Brain microvascular endothelial cell (primary cell): ENCODE results near the gene SAE1.
"Not testable (repeated sequence)": the region's sequence is repeated elsewhere in the genome, so short reads cannot be mapped to it uniquely, and the experiment has no call there.

ENCODE experiments used
- DNase-seq: peaks from one replicate; pipeline ENCODE4 v3.0.0-alpha.2; 2020
- H3K27ac ChIP-seq: fragments of 250-450 bp; sonication (Bioruptor Pico); 2 replicates; pipeline ENCODE4 v1.5.1; 2020; ENCODE audit warnings: mild to moderate bottlenecking, moderate library complexity
- H3K27me3 ChIP-seq: fragments of 250-450 bp; sonication (Bioruptor Pico); replicated peaks from 2 replicates; pipeline ENCODE4 v1.5.1; 2020; ENCODE audit warnings: mild to moderate bottlenecking
- H3K36me3 ChIP-seq: fragments of 250-450 bp; sonication (Bioruptor Pico); replicated peaks from 2 replicates; pipeline ENCODE4 v1.5.1; 2020; ENCODE audit warnings: mild to moderate bottlenecking
- H3K4me3 ChIP-seq: 2 replicates; pipeline ENCODE4 v1.5.1; 2011; ENCODE audit warnings: low read depth, mild to moderate bottlenecking, control low read depth, low read length, moderate library complexity
- CTCF ChIP-seq: IDR thresholded peaks from 2 replicates; pipeline ENCODE4 v1.5.1; 2011; ENCODE audit warnings: low read depth, mild to moderate bottlenecking, moderate library complexity, low read length, control low read depth, inconsistent platforms; ENCODE audit errors: missing control alignments
- in situ Hi-C: cut with HindIII; loops from 2 replicates; pipeline ENCODE4 v1.10.0; 2017; ENCODE audit warnings: low sequenced_read_pairs, low pct_ligation_motif_present

SAE1 gene

GRCh38 chr19:47096721-47097120 lies 33.9 kb upstream of the SAE1 start:
- Histone ChIP-seq H3K4me3 (no peak overlapping the region), H3K27ac (no peak overlapping the region), H3K36me3 (peaks cover 20% of the 10 kb centered on the region), H3K27me3 (no peaks in the 10 kb centered on the region)
- in situ Hi-C loops, result no loop called here
- TF ChIP-seq CTCF, result no peak
- DNase-seq, result no peak

GRCh38 chr19:47097396-47098201 lies 33.0 kb upstream of the SAE1 start:
- Histone ChIP-seq H3K4me3 (no peak overlapping the region), H3K27ac (no peak overlapping the region)

GRCh38 chr19:47098608-47099007 lies 32.0 kb upstream of the SAE1 start:
- no peak for TF ChIP-seq CTCF
- DNase-seq, result no peak
- Histone ChIP-seq H3K27ac (no peak overlapping the region), H3K36me3 (peaks cover 11% of the 10 kb centered on the region), H3K4me3 (no peak overlapping the region), H3K27me3 (no peaks in the 10 kb centered on the region)
- in situ Hi-C loops, result no loop called here

More at GRCh38 chr19:47097396-47098201, 33.0 kb upstream of the SAE1 start:
- no peaks in the 10 kb centered on the region for H3K27me3 ChIP-seq
- DNase-seq, result no peak
- peaks cover 16% of the 10 kb centered on the region for H3K36me3 ChIP-seq
- TF ChIP-seq CTCF, result no peak
- in situ Hi-C loops, result no loop called here

GRCh38 chr19:47099576-47100050 lies 31.0 kb upstream of the SAE1 start:
- no peak for DNase-seq
- H3K4me3 ChIP-seq, result no peak overlapping the region
- in situ Hi-C loops, result no loop called here
- no peak overlapping the region for H3K27ac ChIP-seq
- H3K36me3 ChIP-seq, result peaks cover 2% of the 10 kb centered on the region
- TF ChIP-seq CTCF, result no peak
- H3K27me3 ChIP-seq, result no peaks in the 10 kb centered on the region

- Histone ChIP-seq H3K27me3 (no peaks in the 10 kb centered on the region), H3K27ac (no peak overlapping the region), H3K4me3 (no peak overlapping the region), H3K36me3 (peaks cover 2% of the 10 kb centered on the region)
- in situ Hi-C loops, result no loop called here
- DNase-seq, result no peak
- no peak for TF ChIP-seq CTCF
Measured at GRCh38 chr19:47100290-47100689, 30.3 kb upstream of the SAE1 start.

GRCh38 chr19:47101116-47101515 lies 29.5 kb upstream of the SAE1 start:
- H3K4me3 ChIP-seq, H3K36me3 ChIP-seq, H3K27me3 ChIP-seq, DNase-seq, in situ Hi-C loops, H3K27ac ChIP-seq: not testable (repeated sequence)
